ENCODE results near the gene BAG5. TPM values are rescaled to one million over a fixed set of nuclear protein-coding genes. Genes with fewer than 3 reads are reported as not detected.
A peak's percentile ranks its signal among the peaks of the same experiment; 100 is the strongest.

Gene BAG5
- total RNA-seq, 4 donors from 2014 or later = 39.4 to 77.5 (median 44.4) TPM

- no peak for DNase-seq
- 58 to 62% methylated on average over 21 of the region's 21 CpGs for WGBS, 2 donors
- H3K9me3 ChIP-seq = no peaks in the 10 kb centered on the region
- peaks cover 24 to 57% of the 10 kb centered on the region in 2 donors for H3K4me1 ChIP-seq
- intact Hi-C loops (cut with DNase I) = loop anchor here (10.0 kb wide), 1 partner anchor 151 kb away; the partner anchor contains the start of genes XRCC3 and ZFYVE21
- H3K36me3 ChIP-seq = peaks cover 6 to 11% of the 10 kb centered on the region in 2 donors
- H3K4me3 ChIP-seq (replicated peaks in 1 of 3) = peak overlapping the region in 2 of 3 donors; percentile 90 to 98
- TF ChIP-seq CTCF (IDR thresholded peaks at IDR 0.05) = no peak
- TF ChIP-seq POLR2A (IDR thresholded peaks at IDR 0.05) = no peak
- peak overlapping the region; percentile 82 to 93 (median 88) for H3K27ac ChIP-seq
- no peaks in the 10 kb centered on the region for H3K27me3 ChIP-seq
Measured at GRCh38 chr14:103563844-103564505, 1.5 kb upstream of the BAG5 start.

GRCh38 chr14:103563226-103563620 is 766 bp upstream of the BAG5 start:
- peak overlapping the region; percentile 82 to 93 (median 88) for H3K27ac ChIP-seq
- DNase-seq = no peak
- H3K4me3 ChIP-seq (replicated peaks in 1 of 3) = peak overlapping the region; percentile 90 to 98 (median 98)
- TF ChIP-seq CTCF (IDR thresholded peaks at IDR 0.05) (no peak), POLR2A (IDR thresholded peaks at IDR 0.05) (no peak)
- intact Hi-C loops (cut with DNase I) = loop anchor here (10.0 kb wide), 1 partner anchor 152 kb away; the partner anchor contains the start of genes XRCC3 and ZFYVE21
- H3K36me3 ChIP-seq = peaks cover 8 to 11% of the 10 kb centered on the region in 2 donors
- H3K27me3 ChIP-seq = no peaks in the 10 kb centered on the region
- no peaks in the 10 kb centered on the region for H3K9me3 ChIP-seq
- WGBS, 2 donors = 0 to 2% methylated on average over 18 to 22 of the region's 22 CpGs
- peaks cover 31 to 63% of the 10 kb centered on the region in 2 donors for H3K4me1 ChIP-seq

GRCh38 chr14:103562179-103562428 is 353 bp downstream of the BAG5 start:
- intact Hi-C loops (cut with DNase I) = loop anchor here (10.0 kb wide), 1 partner anchor 153 kb away; the partner anchor contains the start of genes XRCC3 and ZFYVE21
- no CpG with 5 or more reads among the region's 25 CpGs for WGBS, 2 donors
- no peaks in the 10 kb centered on the region for H3K9me3 ChIP-seq
- H3K4me3 ChIP-seq (replicated peaks in 1 of 3) = peak overlapping the region; percentile 90 to 98 (median 98)
- H3K27me3 ChIP-seq = no peaks in the 10 kb centered on the region
- DNase-seq = no peak
- peaks cover 9 to 11% of the 10 kb centered on the region in 2 donors for H3K36me3 ChIP-seq
- H3K4me1 ChIP-seq = peaks cover 38 to 74% of the 10 kb centered on the region in 2 donors
- H3K27ac ChIP-seq = peak overlapping the region; percentile 82 to 93 (median 88)
- TF ChIP-seq CTCF (IDR thresholded peaks at IDR 0.05) (no peak), POLR2A (IDR thresholded peaks at IDR 0.05) (no peak)

- WGBS, 2 donors = 10 to 12% methylated on average over 28 to 29 of the region's 36 CpGs
- peak overlapping the region; percentile 82 to 93 (median 88) for H3K27ac ChIP-seq
- H3K9me3 ChIP-seq = no peaks in the 10 kb centered on the region
- TF ChIP-seq POLR2A (IDR thresholded peaks at IDR 0.05) (no peak), CTCF (IDR thresholded peaks at IDR 0.05) (no peak)
- intact Hi-C loops (cut with DNase I) = loop anchor here (10.0 kb wide), 1 partner anchor 153 kb away; the partner anchor contains the start of genes XRCC3 and ZFYVE21
- peak overlapping the region; percentile 90 to 98 (median 98) for H3K4me3 ChIP-seq (replicated peaks in 1 of 3)
- peaks cover 38 to 71% of the 10 kb centered on the region in 2 donors for H3K4me1 ChIP-seq
- H3K27me3 ChIP-seq = no peaks in the 10 kb centered on the region
- no peak for DNase-seq
- H3K36me3 ChIP-seq = peaks cover 9 to 11% of the 10 kb centered on the region in 2 donors
Measured at GRCh38 chr14:103561381-103562178, 877 bp downstream of the BAG5 start.

Data from thyroid gland (tissue), 4 donors.